H9 (cell line): ENCODE results near the gene ZNF768. TPM values are rescaled to one million over a fixed set of nuclear protein-coding genes. Genes with fewer than 3 reads are reported as not detected.

Experiments
- DNase-seq: peaks from one replicate; pipeline ENCODE4 v3.0.0-alpha.2; 2017
- H2AFZ ChIP-seq: one replicate; pipeline ENCODE4 v1.6.1; 2013; ENCODE audit warnings: mild to moderate bottlenecking, low read length, control low read depth, moderate library complexity
- H2AK5ac ChIP-seq: 2 replicates; pipeline ENCODE4 v1.6.1; 2013; ENCODE audit warnings: low read length, control low read depth, mixed read lengths; ENCODE audit not compliant: insufficient read length
- H2BK120ac ChIP-seq: one replicate; pipeline ENCODE4 v1.6.1; 2013; ENCODE audit warnings: low read depth, mild to moderate bottlenecking, low read length, control low read depth, inconsistent platforms; ENCODE audit not compliant: poor library complexity, severe bottlenecking
- H2BK12ac ChIP-seq: 2 replicates; pipeline ENCODE4 v1.6.1; 2013; ENCODE audit warnings: low read length, control low read depth, mixed read lengths, low read depth; ENCODE audit not compliant: insufficient read length
- H2BK15ac ChIP-seq: 2 replicates; pipeline ENCODE4 v1.6.1; 2013; ENCODE audit warnings: low read depth, low read length, control low read depth
- H2BK20ac ChIP-seq: one replicate; pipeline ENCODE4 v1.6.1; 2013; ENCODE audit warnings: low read depth, mild to moderate bottlenecking, low read length, control low read depth, inconsistent platforms; ENCODE audit not compliant: poor library complexity, severe bottlenecking
- H2BK5ac ChIP-seq: 2 replicates; pipeline ENCODE4 v1.6.1; 2013; ENCODE audit warnings: low read length, control low read depth, mixed read lengths; ENCODE audit not compliant: insufficient read length
- H3K14ac ChIP-seq: 2 replicates; pipeline ENCODE4 v1.6.1; 2013; ENCODE audit warnings: low read length, control low read depth; ENCODE audit not compliant: insufficient read depth
- H3K18ac ChIP-seq: 2 replicates; pipeline ENCODE4 v1.6.1; 2013; ENCODE audit warnings: low read depth, mild to moderate bottlenecking, mixed read lengths, low read length, control low read depth; ENCODE audit not compliant: insufficient read length
- H3K23ac ChIP-seq: 2 replicates; pipeline ENCODE4 v1.6.1; 2013; ENCODE audit warnings: low read length, control low read depth, mixed read lengths, low read depth; ENCODE audit not compliant: insufficient read length
- H3K23me2 ChIP-seq: 2 replicates; pipeline ENCODE4 v1.6.1; 2013; ENCODE audit warnings: low read depth, mild to moderate bottlenecking, mixed read lengths, low read length, control low read depth; ENCODE audit not compliant: insufficient read length, poor library complexity, severe bottlenecking
- H3K27ac ChIP-seq: 2 replicates; pipeline ENCODE4 v1.5.1; 2013; ENCODE audit warnings: low read length, control low read depth, mixed read lengths, low read depth; ENCODE audit not compliant: insufficient read length
- H3K27me3 ChIP-seq: 2 replicates; pipeline ENCODE4 v1.6.1; 2013; ENCODE audit warnings: low read length, control low read depth, inconsistent platforms; ENCODE audit not compliant: insufficient read depth
- H3K4ac ChIP-seq: 2 replicates; pipeline ENCODE4 v1.6.1; 2013; ENCODE audit warnings: low read depth, mild to moderate bottlenecking, control low read depth, inconsistent platforms, low read length, moderate library complexity
- H3K4me1 ChIP-seq: 2 replicates; pipeline ENCODE4 v1.6.1; 2013; ENCODE audit warnings: low read length, control low read depth, inconsistent platforms; ENCODE audit not compliant: insufficient read depth
- H3K4me2 ChIP-seq: 2 replicates; pipeline ENCODE4 v1.6.1; 2013; ENCODE audit warnings: low read length, control low read depth, mixed read lengths; ENCODE audit not compliant: insufficient read length, insufficient read depth
- H3K56ac ChIP-seq: 2 replicates; pipeline ENCODE4 v1.6.1; 2013; ENCODE audit warnings: low read depth, mild to moderate bottlenecking, mixed read lengths, low read length, control low read depth; ENCODE audit not compliant: insufficient read length
- H3K79me1 ChIP-seq: 2 replicates; pipeline ENCODE4 v1.6.1; 2013; ENCODE audit warnings: low read depth, mild to moderate bottlenecking, moderate library complexity, low read length, control low read depth, inconsistent platforms; ENCODE audit not compliant: insufficient read depth, poor library complexity, severe bottlenecking
- H3K79me2 ChIP-seq: 2 replicates; pipeline ENCODE4 v1.6.1; 2013; ENCODE audit warnings: low read length, control low read depth, inconsistent platforms; ENCODE audit not compliant: insufficient read depth
- H3K9ac ChIP-seq: 2 replicates; pipeline ENCODE4 v1.6.1; 2013; ENCODE audit warnings: low read length, control low read depth, mixed read lengths; ENCODE audit not compliant: insufficient read length; ENCODE audit errors: extremely low read depth
- H3K9me3 ChIP-seq: one replicate; pipeline ENCODE4 v1.6.1; 2013; ENCODE audit warnings: low read depth, low read length, inconsistent platforms; ENCODE audit not compliant: control insufficient read depth
- H3T11ph ChIP-seq: one replicate; pipeline ENCODE4 v1.6.1; 2013; ENCODE audit warnings: mild to moderate bottlenecking, low read length, control low read depth, inconsistent platforms
- H4K20me1 ChIP-seq: one replicate; pipeline ENCODE4 v1.6.1; 2013; ENCODE audit not compliant: control insufficient read depth, insufficient read length, insufficient read depth
- H4K5ac ChIP-seq: 2 replicates; pipeline ENCODE4 v1.6.1; 2013; ENCODE audit warnings: low read depth, mild to moderate bottlenecking, mixed read lengths, low read length, control low read depth; ENCODE audit not compliant: insufficient read length
- H4K8ac ChIP-seq: replicated peaks from 2 replicates; pipeline ENCODE4 v1.6.1; 2013; ENCODE audit warnings: low read length, control low read depth, mixed read lengths, low read depth; ENCODE audit not compliant: insufficient read length
- H4K91ac ChIP-seq: 2 replicates; pipeline ENCODE4 v1.6.1; 2013; ENCODE audit warnings: low read depth, mild to moderate bottlenecking, moderate library complexity, mixed read lengths, low read length, control low read depth; ENCODE audit not compliant: insufficient read length
- H3K27ac Mint-ChIP-seq, 3 experiments: 2 replicates in 2 of 3; 3 replicates in 1 of 3; pipeline ENCODE4 v1.8.0; 2020 to 2021; ENCODE audit warnings: mixed read lengths in 3 of 3, mild to moderate bottlenecking in 1 of 3, moderate library complexity in 1 of 3
- H3K27me3 Mint-ChIP-seq: 2 replicates; pipeline ENCODE4 v1.8.0; 2021; ENCODE audit warnings: low read depth, mild to moderate bottlenecking, moderate library complexity, mixed read lengths
- H3K36me3 Mint-ChIP-seq, 3 experiments: 2 replicates in 2 of 3; 3 replicates in 1 of 3; pipeline ENCODE4 v1.8.0; 2020 to 2021; ENCODE audit warnings: low read depth in 3 of 3, mixed read lengths in 3 of 3; ENCODE audit not compliant: insufficient read depth in 1 of 3
- H3K4me1 Mint-ChIP-seq, 2 experiments: 2 replicates each; pipeline ENCODE4 v1.8.0; 2020; ENCODE audit warnings: mixed read lengths in 2 of 2
- H3K4me3 Mint-ChIP-seq, 2 experiments: 2 replicates in 1 of 2; 3 replicates in 1 of 2; pipeline ENCODE4 v1.8.0; 2020 to 2021; ENCODE audit warnings: mild to moderate bottlenecking in 2 of 2, mixed read lengths in 2 of 2, moderate library complexity in 1 of 2
- H3K9me3 Mint-ChIP-seq, 2 experiments: 2 replicates in 1 of 2; 3 replicates in 1 of 2; pipeline ENCODE4 v1.8.0; 2020; ENCODE audit warnings: mild to moderate bottlenecking in 2 of 2, mixed read lengths in 2 of 2, moderate library complexity in 1 of 2
- WGBS: extraction: QIAGEN DNeasy Blood & Tissue Kit; methylation state at CpG from one replicate; pipeline ENCODE4 v1.1.7; 2013; ENCODE audit warnings: missing lambda C conversion rate, low lambda C conversion rate, mixed read lengths; ENCODE audit not compliant: insufficient read length; ENCODE audit errors: extremely low coverage; 5-methylcytosine and 5-hydroxymethylcytosine counted together
- total RNA-seq: library from RNA; stranded (reverse); gene quantifications from 2 replicates; pipeline ENCODE4 v1.2.1, GENCODE V29; 2021
- TF ChIP-seq, protein P1 (sequence below): fragments of 200-600 bp; sonication (generic); conservative IDR thresholded peaks from 3 replicates; pipeline ENCODE4 v1.8.0; 2021; ENCODE audit warnings: antibody characterized with exemption, mild to moderate bottlenecking

The ZNF768 gene
- total RNA-seq, 1 experiment from 2014 or later = 40.0 TPM

DNA sequence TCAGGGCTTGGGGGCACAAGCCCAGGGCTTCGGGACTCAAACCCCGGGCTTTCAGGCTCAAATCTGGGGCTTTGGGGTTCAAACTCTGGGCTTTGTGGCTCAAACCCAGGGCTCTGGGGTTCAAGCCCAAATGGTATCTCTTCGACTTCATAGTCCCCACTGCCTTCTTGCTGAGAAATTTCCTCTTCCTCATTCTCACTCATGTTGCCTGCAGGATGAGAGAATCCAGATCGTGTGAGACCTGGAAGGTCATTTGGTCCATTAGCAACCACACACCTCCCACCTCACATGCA is 576 bp downstream of the ZNF768 start:
- Histone ChIP-seq H4K91ac (no peak overlapping the region), H3K14ac (no peak overlapping the region), H2BK120ac (no peak overlapping the region), H2BK20ac (no peak overlapping the region), H4K20me1 (no peaks in the 10 kb centered on the region), H4K5ac (no peak overlapping the region), H2BK12ac (no peak overlapping the region), H4K8ac (no peak overlapping the region), H3K56ac (no peak overlapping the region), H3K23ac (no peak overlapping the region), H3K27me3 (no peaks in the 10 kb centered on the region), H3K4ac (no peak overlapping the region), H3K27ac (no peak overlapping the region), H3K9me3 (no peaks in the 10 kb centered on the region), H3K9ac (peak overlapping the region; percentile 39), H2AK5ac (no peak overlapping the region), H3K4me1 (peaks cover 2% of the 10 kb centered on the region; the same call in 1 of the 2 replicates), H2BK15ac (no peak overlapping the region), H2BK5ac (no peak overlapping the region), H3T11ph (no peak overlapping the region), H3K18ac (no peak overlapping the region), H3K23me2 (peaks cover 15% of the 10 kb centered on the region), H3K79me2 (no peaks in the 10 kb centered on the region), H2AFZ (no peak overlapping the region), H3K79me1 (no peaks in the 10 kb centered on the region), H3K4me2 (peak overlapping the region; percentile 71)
- peak overlapping the region; percentile 12 to 66 (median 42); a peak in 3 of 7 replicates for H3K27ac Mint-ChIP-seq
- H3K9me3 Mint-ChIP-seq = no peaks in the 10 kb centered on the region
- DNase-seq = no peak
- H3K36me3 Mint-ChIP-seq = peaks cover 0 to 19% (median 12%) of the 10 kb centered on the region in 3 experiments; a peak in 5 of 7 replicates
- H3K4me3 Mint-ChIP-seq = peak overlapping the region; percentile 74 to 89
- peaks cover 16% of the 10 kb centered on the region in 2 experiments for H3K4me1 Mint-ChIP-seq
- TF ChIP-seq, protein P1, sequence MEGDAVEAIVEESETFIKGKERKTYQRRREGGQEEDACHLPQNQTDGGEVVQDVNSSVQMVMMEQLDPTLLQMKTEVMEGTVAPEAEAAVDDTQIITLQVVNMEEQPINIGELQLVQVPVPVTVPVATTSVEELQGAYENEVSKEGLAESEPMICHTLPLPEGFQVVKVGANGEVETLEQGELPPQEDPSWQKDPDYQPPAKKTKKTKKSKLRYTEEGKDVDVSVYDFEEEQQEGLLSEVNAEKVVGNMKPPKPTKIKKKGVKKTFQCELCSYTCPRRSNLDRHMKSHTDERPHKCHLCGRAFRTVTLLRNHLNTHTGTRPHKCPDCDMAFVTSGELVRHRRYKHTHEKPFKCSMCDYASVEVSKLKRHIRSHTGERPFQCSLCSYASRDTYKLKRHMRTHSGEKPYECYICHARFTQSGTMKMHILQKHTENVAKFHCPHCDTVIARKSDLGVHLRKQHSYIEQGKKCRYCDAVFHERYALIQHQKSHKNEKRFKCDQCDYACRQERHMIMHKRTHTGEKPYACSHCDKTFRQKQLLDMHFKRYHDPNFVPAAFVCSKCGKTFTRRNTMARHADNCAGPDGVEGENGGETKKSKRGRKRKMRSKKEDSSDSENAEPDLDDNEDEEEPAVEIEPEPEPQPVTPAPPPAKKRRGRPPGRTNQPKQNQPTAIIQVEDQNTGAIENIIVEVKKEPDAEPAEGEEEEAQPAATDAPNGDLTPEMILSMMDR = no peak
- WGBS = no CpG with 5 or more reads among the region's 4 CpGs
- no peaks in the 10 kb centered on the region for H3K27me3 Mint-ChIP-seq
